BLaER1 treated with 17β-estradiol and CSF1 and Interleukin-3, amounts not matched to agents 10 nM and 100 nM (cell line): ENCODE results near the gene PODN.

Experiments
- H3K27ac ChIP-seq, 11 experiments: shearing (Covaris generic); formaldehyde crosslinking; 2 replicates each; pipeline ENCODE4 v1.8.1; 2022
- H3K27me3 ChIP-seq, 11 experiments: shearing (Covaris generic); formaldehyde crosslinking; 2 replicates each; pipeline ENCODE4 v1.8.1; 2022
- H3K36me3 ChIP-seq, 11 experiments: shearing (Covaris generic); formaldehyde crosslinking; 2 replicates each; pipeline ENCODE4 v1.8.1; 2022
- H3K4me1 ChIP-seq, 10 experiments: shearing (Covaris generic); formaldehyde crosslinking; 2 replicates each; pipeline ENCODE4 v1.8.1; 2022
- H3K4me2 ChIP-seq, 11 experiments: shearing (Covaris generic); formaldehyde crosslinking; 2 replicates each; pipeline ENCODE4 v1.8.1; 2022
- H3K4me3 ChIP-seq, 10 experiments: shearing (Covaris generic); formaldehyde crosslinking; 2 replicates each; pipeline ENCODE4 v1.8.1; 2022
- H3K9ac ChIP-seq, 11 experiments: shearing (Covaris generic); formaldehyde crosslinking; 2 replicates each; pipeline ENCODE4 v1.8.1; 2022
- H3K9me3 ChIP-seq, 11 experiments: shearing (Covaris generic); formaldehyde crosslinking; replicated peaks in 1 of 11; 2 replicates each; pipeline ENCODE4 v1.8.1; 2022
- H4K20me1 ChIP-seq, 11 experiments: shearing (Covaris generic); formaldehyde crosslinking; 2 replicates each; pipeline ENCODE4 v1.8.1; 2022
- Cebpa-rat ChIP-seq, 11 experiments: shearing (Covaris generic); IDR thresholded peaks; 2 replicates each; pipeline ENCODE4 v1.8.1; 2022

The PODN gene

DNA sequence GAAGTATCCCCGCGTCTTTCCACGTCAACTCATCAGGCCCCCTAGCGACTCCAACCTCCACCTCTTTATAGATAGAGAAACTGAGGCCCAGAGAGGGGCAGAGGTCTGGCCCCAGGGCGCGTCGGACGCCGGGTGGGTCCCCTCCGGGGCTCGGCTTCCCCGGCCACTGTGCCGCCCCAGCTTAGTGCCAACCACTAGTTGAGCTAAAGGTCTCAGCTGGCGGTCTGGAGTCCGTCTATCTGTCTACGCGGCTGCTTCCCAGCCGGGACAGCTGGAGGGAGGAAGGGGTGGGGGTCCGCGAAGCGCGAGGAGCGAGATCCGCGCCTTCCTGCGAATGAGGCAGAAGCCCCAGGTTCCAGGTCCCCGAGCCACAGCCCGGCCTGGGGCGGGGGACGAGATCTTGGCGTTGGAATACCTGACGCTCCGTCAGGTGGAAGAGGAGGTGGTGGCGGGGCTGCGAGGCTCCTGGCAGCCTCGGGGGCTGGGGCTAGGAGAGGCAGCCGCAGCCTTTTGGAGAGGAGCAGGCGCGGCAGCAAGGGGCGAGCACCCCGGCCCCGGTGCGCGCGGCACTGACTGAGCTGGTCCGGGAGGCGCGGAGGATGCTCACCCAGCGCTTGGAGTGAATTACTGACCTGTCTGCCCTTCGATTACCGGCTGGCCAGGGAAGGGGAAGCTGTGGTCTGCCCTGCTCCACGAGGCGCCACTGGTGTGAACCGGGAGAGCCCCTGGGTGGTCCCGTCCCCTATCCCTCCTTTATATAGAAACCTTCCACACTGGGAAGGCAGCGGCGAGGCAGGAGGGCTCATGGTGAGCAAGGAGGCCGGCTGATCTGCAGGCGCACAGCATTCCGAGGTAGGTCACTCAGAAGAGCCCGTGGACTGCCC is 937 bp downstream of the PODN start:
- no peak for TF ChIP-seq Cebpa-rat (IDR thresholded peaks at IDR 0.05)
- peaks cover 46 to 66% (median 60%) of the 10 kb centered on the region in 11 experiments for H3K27me3 ChIP-seq
- no peak overlapping the region for H3K4me3 ChIP-seq
- H3K4me2 ChIP-seq: no peak overlapping the region
- no peaks in the 10 kb centered on the region for H3K36me3 ChIP-seq
- H4K20me1 ChIP-seq: peaks cover 0 to 9% (median 0%) of the 10 kb centered on the region in 11 experiments; a peak in 2 of 22 replicates
- H3K4me1 ChIP-seq: no peaks in the 10 kb centered on the region
- H3K9me3 ChIP-seq: peaks cover 0 to 16% (median 0%) of the 10 kb centered on the region in 11 experiments; a peak in 5 of 22 replicates
- H3K9ac ChIP-seq: no peak overlapping the region
- H3K27ac ChIP-seq: no peak overlapping the region

DNA sequence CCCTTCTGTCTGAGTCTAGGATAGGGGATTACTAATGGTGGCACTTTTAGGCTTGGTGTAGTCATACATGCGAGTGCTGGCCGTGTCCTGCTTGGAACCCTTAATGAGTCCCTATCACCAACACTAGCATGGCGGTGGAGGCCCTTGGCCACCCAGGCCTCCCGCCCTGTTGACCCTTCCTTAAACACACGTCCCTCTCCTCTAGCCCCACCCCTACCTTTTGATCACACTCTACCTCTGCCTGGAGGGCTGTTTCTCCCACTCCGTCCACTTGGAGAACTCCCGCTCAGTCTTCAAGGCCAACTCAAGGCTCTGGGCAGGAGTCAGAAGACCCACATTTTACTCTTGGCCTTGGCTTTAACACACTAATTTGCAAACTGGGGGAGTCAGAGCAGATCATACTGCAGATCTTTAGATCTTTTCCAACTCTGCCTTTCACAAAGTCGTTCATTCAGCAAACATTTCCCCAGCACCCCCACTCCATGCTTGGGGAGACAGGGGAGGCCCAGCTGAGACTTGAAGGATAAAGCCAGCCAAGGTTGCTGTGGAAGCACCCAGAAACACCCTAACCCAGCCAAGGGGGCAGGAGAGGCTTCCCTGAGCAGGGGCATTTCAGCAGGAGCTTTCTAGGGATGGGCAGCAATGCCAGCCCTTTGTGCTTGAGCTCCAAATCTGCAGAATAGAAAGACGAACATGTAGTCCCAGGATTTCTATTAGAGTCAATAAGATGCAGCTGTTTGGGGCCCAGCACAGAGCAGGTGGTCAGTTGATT is 1.9 kb downstream of the PODN start:
- peaks cover 0 to 16% (median 0%) of the 10 kb centered on the region in 11 experiments; a peak in 5 of 22 replicates for H3K9me3 ChIP-seq
- H3K27ac ChIP-seq: no peak overlapping the region
- H3K4me1 ChIP-seq: no peaks in the 10 kb centered on the region
- H3K27me3 ChIP-seq: peaks cover 46 to 66% (median 60%) of the 10 kb centered on the region in 11 experiments
- no peak overlapping the region for H3K4me2 ChIP-seq
- no peak overlapping the region for H3K9ac ChIP-seq
- no peaks in the 10 kb centered on the region for H3K36me3 ChIP-seq
- H3K4me3 ChIP-seq: no peak overlapping the region
- no peak for TF ChIP-seq Cebpa-rat (IDR thresholded peaks at IDR 0.05)
- H4K20me1 ChIP-seq: peaks cover 0 to 9% (median 0%) of the 10 kb centered on the region in 11 experiments; a peak in 2 of 22 replicates

DNA sequence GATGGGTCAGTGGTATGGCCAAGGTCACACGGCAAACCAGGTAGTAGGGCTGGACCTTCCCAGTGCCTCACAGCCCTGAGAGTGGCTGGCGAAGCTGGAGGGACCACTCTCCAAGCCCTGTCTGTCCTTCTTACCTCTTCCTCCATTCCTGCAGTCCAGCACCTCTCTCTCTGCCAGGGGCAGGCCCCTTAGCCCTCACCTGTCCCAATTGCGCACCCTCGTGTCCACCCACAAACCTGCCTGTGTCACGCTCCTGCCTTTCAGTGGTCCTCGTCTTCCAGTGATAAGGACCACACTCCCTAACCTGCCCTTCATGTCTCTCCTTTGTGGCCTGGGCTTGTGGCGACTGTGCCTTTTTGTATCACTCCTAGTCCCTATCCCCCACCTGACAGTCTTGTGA is 3.4 kb downstream of the PODN start:
- no peak overlapping the region for H3K9ac ChIP-seq
- H3K9me3 ChIP-seq: peaks cover 0 to 16% (median 0%) of the 10 kb centered on the region in 11 experiments; a peak in 5 of 22 replicates
- H3K4me3 ChIP-seq: no peak overlapping the region
- peaks cover 0 to 9% (median 0%) of the 10 kb centered on the region in 11 experiments; a peak in 2 of 22 replicates for H4K20me1 ChIP-seq
- no peaks in the 10 kb centered on the region for H3K36me3 ChIP-seq
- TF ChIP-seq Cebpa-rat (IDR thresholded peaks at IDR 0.05): no peak
- no peak overlapping the region for H3K4me2 ChIP-seq
- no peak overlapping the region for H3K27ac ChIP-seq
- no peaks in the 10 kb centered on the region for H3K4me1 ChIP-seq
- peaks cover 38 to 56% (median 47%) of the 10 kb centered on the region in 11 experiments for H3K27me3 ChIP-seq

DNA sequence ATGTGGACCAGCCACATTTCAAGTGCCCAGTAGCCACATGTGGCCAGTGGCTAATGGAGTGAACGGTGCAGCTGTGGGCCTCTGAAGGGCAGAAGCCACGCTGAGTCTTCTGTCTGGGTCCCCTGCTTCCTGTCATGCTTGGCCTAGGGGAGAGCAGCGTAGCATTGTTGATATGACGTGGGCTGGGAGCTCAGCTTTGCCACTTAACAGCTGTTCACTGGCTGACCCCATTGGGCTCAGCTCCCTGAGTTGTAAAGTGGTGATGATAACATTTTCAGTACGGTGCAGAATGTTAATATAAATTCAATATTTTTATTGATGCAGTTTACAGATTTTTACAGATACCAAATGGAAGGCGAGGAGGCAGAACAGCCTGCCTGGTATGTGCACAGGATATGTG is 4.5 kb downstream of the PODN start:
- H3K9ac ChIP-seq: no peak overlapping the region
- H3K36me3 ChIP-seq: no peaks in the 10 kb centered on the region
- H3K4me3 ChIP-seq: no peak overlapping the region
- no peak overlapping the region for H3K27ac ChIP-seq
- TF ChIP-seq Cebpa-rat (IDR thresholded peaks at IDR 0.05): no peak
- H3K4me2 ChIP-seq: no peak overlapping the region
- H3K9me3 ChIP-seq: peaks cover 0 to 10% (median 0%) of the 10 kb centered on the region in 11 experiments; a peak in 4 of 22 replicates
- peaks cover 27 to 45% (median 36%) of the 10 kb centered on the region in 11 experiments for H3K27me3 ChIP-seq
- H3K4me1 ChIP-seq: no peaks in the 10 kb centered on the region
- H4K20me1 ChIP-seq: peaks cover 0 to 9% (median 0%) of the 10 kb centered on the region in 11 experiments; a peak in 1 of 22 replicates

DNA sequence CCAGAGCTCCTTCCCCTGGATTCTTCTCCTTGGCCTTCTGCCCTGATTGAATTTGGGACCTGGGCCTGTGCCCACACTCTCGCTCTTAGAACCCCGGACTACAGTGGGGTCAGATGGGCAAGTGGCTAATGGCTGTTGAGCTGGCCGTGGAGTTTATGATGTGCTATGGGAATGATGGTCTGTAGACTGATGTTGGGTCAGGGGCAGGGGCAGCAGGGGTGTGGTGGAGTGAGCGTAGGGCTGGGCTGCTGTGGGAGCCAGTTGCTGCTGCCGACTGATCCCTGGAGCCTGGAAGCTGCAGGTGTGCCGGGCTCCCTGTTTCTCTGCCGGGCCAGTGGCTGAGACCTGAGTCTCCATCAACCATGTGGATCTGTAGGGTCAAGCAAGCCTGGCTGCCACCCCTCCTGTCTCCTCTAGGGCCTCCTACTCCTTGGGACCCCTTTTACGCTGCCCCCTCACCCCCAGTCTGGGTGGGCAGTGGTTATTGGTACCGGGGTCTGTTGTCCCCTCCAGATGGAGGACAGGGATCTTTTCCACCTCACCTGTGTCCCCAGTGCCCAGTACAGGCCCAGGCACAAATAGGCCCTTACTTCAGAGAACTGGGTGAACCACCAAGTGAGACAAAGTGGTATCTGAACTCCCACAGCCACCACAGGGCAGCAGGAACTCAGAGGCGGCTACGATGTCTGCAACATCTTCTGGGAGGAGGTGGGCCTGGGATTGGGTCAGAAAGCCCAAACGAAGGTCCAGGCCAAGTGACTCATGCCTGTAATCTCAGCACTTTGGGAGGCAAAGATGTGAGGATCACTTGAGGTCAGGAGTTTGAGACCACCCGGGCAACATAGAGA is 5.1 kb downstream of the PODN start:
- Histone ChIP-seq H3K4me2 (no peak overlapping the region), H3K4me1 (no peaks in the 10 kb centered on the region), H3K27ac (no peak overlapping the region), H4K20me1 (peaks cover 0 to 9% (median 0%) of the 10 kb centered on the region in 11 experiments; a peak in 1 of 22 replicates), H3K4me3 (no peak overlapping the region), H3K9ac (no peak overlapping the region), H3K9me3 (0 out of 22 replicates have a peak, but pooled peaks cover 0 to 8% (median 0%) of the 10 kb centered on the region in 11 experiments), H3K36me3 (no peaks in the 10 kb centered on the region), H3K27me3 (peaks cover 20 to 38% (median 30%) of the 10 kb centered on the region in 11 experiments)
- TF ChIP-seq Cebpa-rat (IDR thresholded peaks at IDR 0.05): no peak

DNA sequence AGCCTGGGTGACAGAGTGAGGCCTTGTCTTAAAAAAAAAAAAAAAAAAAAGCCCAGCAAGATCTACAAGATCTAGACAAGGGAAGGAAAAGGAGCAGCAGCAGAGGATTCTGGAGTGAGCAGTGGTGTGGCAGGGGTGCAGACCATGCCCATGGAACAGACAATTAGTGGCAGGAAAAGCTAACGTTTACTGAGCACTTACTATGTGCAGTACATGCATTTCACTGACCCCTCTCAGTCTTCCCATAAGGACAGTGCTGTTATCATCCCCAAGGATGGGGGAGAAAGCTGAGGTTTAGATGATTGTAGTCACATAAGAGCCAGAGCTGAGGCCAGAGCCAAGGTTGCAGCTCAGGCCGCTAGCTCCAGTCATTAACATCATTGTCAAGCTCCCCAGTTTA is 5.9 kb downstream of the PODN start:
- H3K4me3 ChIP-seq: no peak overlapping the region
- no peak overlapping the region for H3K27ac ChIP-seq
- 0 out of 22 replicates have a peak, but pooled peaks cover 0 to 4% (median 0%) of the 10 kb centered on the region in 11 experiments for H3K9me3 ChIP-seq
- no peak overlapping the region for H3K4me2 ChIP-seq
- H4K20me1 ChIP-seq: peaks cover 0 to 9% (median 0%) of the 10 kb centered on the region in 11 experiments; a peak in 1 of 22 replicates
- no peak for TF ChIP-seq Cebpa-rat (IDR thresholded peaks at IDR 0.05)
- H3K36me3 ChIP-seq: no peaks in the 10 kb centered on the region
- H3K27me3 ChIP-seq: peaks cover 13 to 31% (median 22%) of the 10 kb centered on the region in 11 experiments
- no peak overlapping the region for H3K9ac ChIP-seq
- no peaks in the 10 kb centered on the region for H3K4me1 ChIP-seq

DNA sequence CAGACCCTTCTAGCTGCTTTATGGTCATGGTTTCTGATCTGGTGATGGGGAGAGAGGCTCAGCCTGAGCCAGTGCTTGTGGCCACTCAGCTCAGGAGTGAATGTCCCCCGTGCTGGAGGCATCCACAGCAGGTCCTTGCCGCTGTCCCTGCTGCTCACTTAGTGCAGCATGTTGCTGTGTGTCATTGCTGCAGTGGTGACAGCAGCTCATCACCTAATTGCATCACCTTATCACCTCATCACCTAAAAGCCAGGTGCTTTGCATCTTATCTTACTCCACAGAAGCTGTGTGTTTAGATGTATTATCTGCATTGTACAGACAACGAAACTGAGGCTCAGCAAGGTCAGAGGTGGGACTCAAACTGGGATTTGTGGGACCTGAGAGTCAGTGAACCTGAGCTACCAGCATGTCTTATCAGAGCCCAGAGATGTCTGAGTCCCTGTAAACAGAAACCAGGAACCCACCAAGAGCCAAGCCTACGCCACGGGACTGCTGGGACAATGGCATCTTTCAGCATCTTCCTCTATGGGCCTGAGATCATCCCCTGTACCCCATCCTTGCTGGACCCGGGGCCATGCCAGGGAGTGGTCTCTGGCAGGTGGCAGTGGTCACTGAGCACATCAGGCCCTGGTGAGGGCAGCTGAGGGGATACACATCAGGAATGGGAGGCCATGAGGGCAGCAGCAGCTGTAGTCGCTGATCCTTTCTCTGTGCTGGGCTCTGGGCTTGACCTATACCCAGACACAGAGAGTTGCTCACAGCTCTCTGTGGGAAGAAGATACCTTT is 6.5 kb downstream of the PODN start:
- Histone ChIP-seq H3K27ac (no peak overlapping the region), H3K4me1 (no peaks in the 10 kb centered on the region), H3K9me3 (no peaks in the 10 kb centered on the region), H3K4me3 (no peak overlapping the region), H3K27me3 (peaks cover 6 to 24% (median 16%) of the 10 kb centered on the region in 11 experiments), H3K4me2 (no peak overlapping the region), H4K20me1 (peaks cover 0 to 7% (median 0%) of the 10 kb centered on the region in 11 experiments; a peak in 1 of 22 replicates), H3K9ac (no peak overlapping the region), H3K36me3 (no peaks in the 10 kb centered on the region)
- no peak for TF ChIP-seq Cebpa-rat (IDR thresholded peaks at IDR 0.05)

DNA sequence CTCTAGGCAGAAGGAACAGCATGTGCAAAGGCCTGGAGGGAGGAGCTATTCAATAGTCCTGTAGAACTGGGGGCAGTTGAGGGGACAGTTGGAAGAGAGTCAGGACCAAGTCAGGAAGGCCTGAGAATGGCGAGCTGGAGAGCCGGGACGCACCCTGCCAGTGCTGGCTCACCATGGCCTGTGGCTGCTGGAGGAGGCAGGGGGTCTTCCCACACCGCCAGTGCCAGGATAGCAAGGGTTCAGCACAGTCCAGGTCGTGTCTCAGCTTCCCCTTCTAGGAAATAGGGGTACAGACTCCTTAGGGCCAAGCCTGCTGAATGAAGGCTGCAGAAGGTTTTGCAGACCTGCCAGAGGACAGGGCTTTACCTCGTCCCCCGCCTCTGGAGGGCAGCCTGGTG is 7.3 kb downstream of the PODN start:
- no peak overlapping the region for H3K27ac ChIP-seq
- no peaks in the 10 kb centered on the region for H4K20me1 ChIP-seq
- H3K4me1 ChIP-seq: no peaks in the 10 kb centered on the region
- H3K36me3 ChIP-seq: no peaks in the 10 kb centered on the region
- H3K9ac ChIP-seq: no peak overlapping the region
- peaks cover 0 to 17% (median 9%) of the 10 kb centered on the region in 11 experiments; a peak in 15 of 22 replicates for H3K27me3 ChIP-seq
- no peak overlapping the region for H3K4me2 ChIP-seq
- no peaks in the 10 kb centered on the region for H3K9me3 ChIP-seq
- no peak overlapping the region for H3K4me3 ChIP-seq
- TF ChIP-seq Cebpa-rat (IDR thresholded peaks at IDR 0.05): no peak
